Heart right ventricle (tissue), 16 donors: ENCODE data around the gene TUBG1. TPM values are rescaled to one million over a fixed set of nuclear protein-coding genes. Genes with fewer than 3 reads are reported as not detected.
"Not testable (repeated sequence)": the region's sequence is repeated elsewhere in the genome, so short reads cannot be mapped to it uniquely, and the experiment has no call there.

Experiments used
- ATAC-seq, 8 donors: fragments of 200-7000 bp; cut with Tn5 transposase; one replicate each; pipeline ENCODE4 v1.9.1; 2020; ENCODE audit warnings: mild to moderate bottlenecking in 8 of 8, moderate library complexity in 8 of 8, moderate number of reproducible peaks in 1 of 8
- DNase-seq, 2 donors: peaks; one replicate each; pipeline ENCODE4 v3.0.0-alpha.2; 2020
- H3K27ac ChIP-seq, 10 donors: fragments of 200-600 bp; sonication (generic) in 2 of 10; one replicate each; pipeline versions ENCODE4 v1.5.0 to v1.8.0; 2020 to 2022; ENCODE audit warnings: mild to moderate bottlenecking in 3 of 10
- H3K27me3 ChIP-seq, 7 donors: fragments of 200-600 bp; one replicate each; pipeline ENCODE4 v1.8.0; 2021 to 2022; ENCODE audit warnings: mild to moderate bottlenecking in 2 of 7
- H3K36me3 ChIP-seq, 9 donors: fragments of 200-600 bp; sonication (generic) in 1 of 9; one replicate each; pipeline versions ENCODE4 v1.5.0 to v1.8.0; 2020 to 2022; ENCODE audit warnings: mild to moderate bottlenecking in 2 of 9
- H3K4me1 ChIP-seq, 9 donors: fragments of 200-600 bp; sonication (generic) in 1 of 9; one replicate each; pipeline versions ENCODE4 v1.5.0 to v1.8.0; 2020 to 2022; ENCODE audit warnings: mild to moderate bottlenecking in 4 of 9
- H3K4me3 ChIP-seq, 10 donors: fragments of 200-600 bp; sonication (generic) in 2 of 10; one replicate each; pipeline versions ENCODE4 v1.5.0 to v1.8.0; 2020 to 2022; ENCODE audit warnings: mild to moderate bottlenecking in 7 of 10, moderate library complexity in 2 of 10
- H3K9me3 ChIP-seq, 11 donors: fragments of 200-600 bp in 10 of 11; sonication (generic) in 2 of 11; one replicate each; pipeline versions ENCODE4 v1.5.0 to v1.8.0; 2013 to 2022; ENCODE audit warnings: mild to moderate bottlenecking in 2 of 11, control low read depth in 1 of 11, moderate library complexity in 1 of 11
- WGBS, 2 donors: extraction: QIAGEN DNeasy Blood & Tissue Kit; methylation state at CpG; one replicate each; pipeline ENCODE4 v1.1.7; 2013; ENCODE audit warnings: inconsistent platforms in 1 of 2; 5-methylcytosine and 5-hydroxymethylcytosine counted together
- intact Hi-C, 10 donors: fragments of 100-400 bp; cut with DNase I; formaldehyde crosslinking; loops; one replicate each; pipeline versions ENCODE4 v1.11.1 to v1.14.2; 2022
- polyA plus RNA-seq, 2 donors: library from polyadenylated mRNA; stranded (reverse); fragments of 200-250 nt; gene quantifications; one replicate each; pipeline ENCODE4 v1.2.3, GENCODE V29; 2013
- total RNA-seq, 10 donors: library from RNA; stranded (reverse); fragmentation: NEBNext Ultra II Directional in 3 of 10; extraction: Animal tissue kit (Norgen Biotek cat#: 25700) in 3 of 10; gene quantifications; one replicate each; pipeline versions ENCODE4 v1.2.1 to v1.2.4, GENCODE V29; 2021 to 2023
- TF ChIP-seq, protein P1 (sequence below), 9 donors: fragments of 200-600 bp; sonication (generic) in 2 of 9; IDR thresholded peaks; one replicate each; pipeline versions ENCODE4 v1.5.0 to v1.8.0; 2021 to 2022; ENCODE audit warnings: antibody characterized with exemption in 9 of 9, mild to moderate bottlenecking in 5 of 9, moderate library complexity in 1 of 9
- donor health status: Arrhythmogenic right ventricular cardiomyopathy.
- donor health status: ischemic (EF 13 %, LVEDD 7.1; RV severe dilation, severe dysfunction).
- donor health status: healthy with polysubstance abuse.
- donor health status: DM: no; HTN: yes; CAD: no.
- donor health status: DM: no; HTN: no; CAD: no.
- donor health status: ischemic (EF 25% LVEDD 6.9; RV normal size, moderate dysfunction).
- donor health status: ischemic (EF 25% LVEDD 5.7; RV mildly dilated, moderate dysfunction).
- donor health status: healthy.
- donor health status: DM: yes; HTN: yes; CAD: no.
- donor health status: Ischemic cardiomyopathy.
- donor health status: ischemic (EF 35%, LVEDD 5.7; RV mildly dilated, moderate dysfunction).
- donor health status: nonischemic (EF 11% LVEDD 7.7; RV severe dilation, severe dysfunction).
- donor health status: DM: yes; HTN: yes; CAD: no.
- donor health status: PGD.
- donor health status: ischemic (EF 29% LVEDD 5.4; RV normal size, mild dysfunction).
- donor health status: nonischemic (EF 23%, LVEDD 6.1; RV moderate dilation, normal function).

TUBG1 gene
- total and polyA plus RNA-seq, 12 donors: 28.2 to 107 (median 43.7) TPM

DNA sequence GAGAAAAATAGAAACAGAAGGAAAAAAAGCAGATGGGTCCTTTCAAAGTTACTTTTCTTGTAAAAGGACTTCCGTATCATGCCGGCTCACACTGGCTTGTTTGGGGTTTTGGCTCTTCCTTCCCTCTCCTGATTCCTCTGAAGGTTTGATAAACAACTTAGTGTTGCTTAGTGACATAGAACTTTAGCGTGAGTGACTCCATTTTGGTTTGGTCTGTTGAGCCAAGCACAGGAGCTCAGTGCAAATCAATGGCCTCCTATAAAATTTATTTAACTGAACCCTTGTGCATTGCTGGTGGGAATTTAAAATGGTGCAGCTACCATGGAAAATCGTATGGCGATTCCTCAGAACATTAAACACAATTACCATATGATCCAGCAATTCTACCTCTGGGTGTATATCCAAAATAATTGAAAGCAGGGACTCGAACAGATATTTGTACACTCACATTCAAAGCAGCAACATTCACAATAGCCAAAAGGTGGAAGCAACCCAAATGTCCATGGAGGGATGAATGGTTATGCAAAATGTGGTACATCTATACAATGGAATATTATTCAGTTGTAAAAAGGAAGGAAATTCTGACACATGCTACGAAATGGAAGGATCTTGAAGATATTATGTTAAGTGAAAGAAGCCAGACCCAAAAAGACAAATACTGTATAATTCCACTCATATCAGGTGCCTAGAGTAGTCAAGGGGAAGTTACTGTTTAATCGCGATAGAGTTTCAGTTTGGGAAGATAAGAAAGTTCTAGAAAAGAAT, 48.5 kb downstream of the TUBG1 start:
- no peak for ATAC-seq
- intact Hi-C loops: loop anchor here in 4 of 10 donors (5.0 kb wide), 2 partner anchors 41 to 51 kb away; partner anchors contain the start of genes RETREG3 (in 2 of the 4) and TUBG1 (in 2 of the 4)
- H3K27ac ChIP-seq: peak overlapping the region in 1 of 10 donors; percentile 90

DNA sequence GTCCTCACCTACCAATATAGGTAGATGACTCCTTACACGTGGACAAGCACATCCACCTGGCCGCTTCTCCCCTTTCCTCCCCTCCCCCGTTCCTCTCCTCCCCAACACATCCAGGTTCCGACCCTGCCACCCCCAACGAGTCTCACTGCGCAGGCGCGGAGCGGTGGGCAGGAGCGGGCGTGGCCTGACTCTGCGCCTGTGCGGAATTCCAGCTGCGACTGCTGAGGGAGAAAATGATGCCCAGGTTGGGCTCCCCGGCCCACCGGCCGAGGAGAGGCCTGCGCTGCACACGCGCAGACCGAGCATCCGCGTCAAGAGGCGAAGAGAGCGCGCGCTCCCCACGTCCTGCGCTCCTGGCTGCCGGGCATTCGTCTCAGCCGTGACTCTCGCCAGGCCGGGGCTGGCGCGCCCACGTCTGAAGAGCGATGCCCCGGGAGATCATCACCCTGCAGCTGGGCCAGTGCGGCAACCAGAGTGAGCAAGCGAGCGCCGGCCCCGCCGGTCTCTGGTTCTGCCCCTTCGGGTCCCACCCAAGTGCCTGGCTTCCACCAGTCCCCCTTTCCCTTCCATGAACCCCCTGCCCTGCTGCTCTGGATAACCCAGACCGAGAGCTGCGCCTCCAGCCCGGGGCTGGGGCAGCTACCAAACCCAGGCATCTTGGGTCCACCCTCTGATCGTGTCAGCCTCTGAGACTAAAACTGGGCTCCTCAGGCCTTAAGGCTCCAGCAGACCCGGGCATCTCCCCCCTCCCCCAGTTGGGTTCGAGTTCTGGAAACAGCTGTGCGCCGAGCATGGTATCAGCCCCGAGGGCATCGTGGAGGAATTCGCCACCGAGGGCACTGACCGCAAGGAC, 49.8 kb downstream of the TUBG1 start, which contains the start of gene TUBG2:
Gene TUBG2, plus strand, starts transcription at position 206 of the 853 bp plus-strand sequence. Its CDS starts 220 bp downstream, at position 426.
- 2 to 3% methylated on average over 57 to 59 of the region's 59 CpGs for WGBS, 2 donors
- intact Hi-C loops: loop anchor here in 4 of 10 donors (5.0 kb wide), 2 partner anchors 42 to 52 kb away; partner anchors contain the start of genes RETREG3 (in 2 of the 4) and TUBG1 (in 2 of the 4)
- peaks cover 0 to under 1% (median 0%) of the 10 kb centered on the region in 7 donors for H3K27me3 ChIP-seq

More for the DNA sequence above, 48.5 kb downstream of the TUBG1 start:
- whole genome bisulfite sequencing, 2 donors: 88 to 90% methylated on average over 9 of the region's 9 CpGs
- peaks cover 0 to 18% (median 0%) of the 10 kb centered on the region in 9 donors for H3K36me3 ChIP-seq
- H3K4me1 ChIP-seq: peaks cover 0 to 39% (median 26%) of the 10 kb centered on the region in 9 donors
- DNase-seq: no peak
- H3K9me3 ChIP-seq: no peaks in the 10 kb centered on the region
- peaks cover 0 to 14% (median 0%) of the 10 kb centered on the region in 7 donors for H3K27me3 ChIP-seq
- no peak overlapping the region for H3K4me3 ChIP-seq
- TF ChIP-seq, protein P1, sequence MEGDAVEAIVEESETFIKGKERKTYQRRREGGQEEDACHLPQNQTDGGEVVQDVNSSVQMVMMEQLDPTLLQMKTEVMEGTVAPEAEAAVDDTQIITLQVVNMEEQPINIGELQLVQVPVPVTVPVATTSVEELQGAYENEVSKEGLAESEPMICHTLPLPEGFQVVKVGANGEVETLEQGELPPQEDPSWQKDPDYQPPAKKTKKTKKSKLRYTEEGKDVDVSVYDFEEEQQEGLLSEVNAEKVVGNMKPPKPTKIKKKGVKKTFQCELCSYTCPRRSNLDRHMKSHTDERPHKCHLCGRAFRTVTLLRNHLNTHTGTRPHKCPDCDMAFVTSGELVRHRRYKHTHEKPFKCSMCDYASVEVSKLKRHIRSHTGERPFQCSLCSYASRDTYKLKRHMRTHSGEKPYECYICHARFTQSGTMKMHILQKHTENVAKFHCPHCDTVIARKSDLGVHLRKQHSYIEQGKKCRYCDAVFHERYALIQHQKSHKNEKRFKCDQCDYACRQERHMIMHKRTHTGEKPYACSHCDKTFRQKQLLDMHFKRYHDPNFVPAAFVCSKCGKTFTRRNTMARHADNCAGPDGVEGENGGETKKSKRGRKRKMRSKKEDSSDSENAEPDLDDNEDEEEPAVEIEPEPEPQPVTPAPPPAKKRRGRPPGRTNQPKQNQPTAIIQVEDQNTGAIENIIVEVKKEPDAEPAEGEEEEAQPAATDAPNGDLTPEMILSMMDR (IDR thresholded peaks at IDR 0.05): no peak

DNA sequence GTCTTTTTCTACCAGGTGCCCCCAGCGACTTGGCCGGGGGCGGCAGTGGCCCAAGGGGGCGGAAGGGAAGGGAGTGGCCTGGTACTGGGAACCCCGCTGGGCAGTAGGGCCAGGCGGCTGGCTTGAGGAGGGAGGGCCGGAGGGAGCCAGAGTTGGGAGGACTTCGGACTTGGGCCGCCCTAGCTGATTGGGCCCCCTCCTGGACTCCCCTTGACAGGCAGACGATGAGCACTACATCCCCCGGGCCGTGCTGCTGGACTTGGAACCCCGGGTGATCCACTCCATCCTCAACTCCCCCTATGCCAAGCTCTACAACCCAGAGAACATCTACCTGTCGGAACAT, 50.4 kb downstream of the TUBG1 start:
- Histone ChIP-seq H3K4me3 (peak overlapping the region in 9 of 10 donors; percentile 55 to 88 (median 76)), H3K4me1 (peaks cover 0 to 25% (median 12%) of the 10 kb centered on the region in 9 donors), H3K27ac (peak overlapping the region in 7 of 10 donors; percentile 72 to 90 (median 83)), H3K36me3 (peaks cover 0 to 35% (median 0%) of the 10 kb centered on the region in 9 donors)
- ATAC-seq: peak in 7 of 8 donors; percentile 12 to 53 (median 25)
- 31 to 95% methylated on average over 1 to 6 of the region's 14 CpGs for WGBS, 2 donors
- not testable (repeated sequence) for DNase-seq, H3K9me3 ChIP-seq, H3K27me3 ChIP-seq
- intact Hi-C loops: loop anchor here in 6 of 10 donors (5.0 to 10.0 kb wide), 3 partner anchors 43 to 53 kb away; partner anchors contain the start of genes RETREG3 (in 2 of the 6) and TUBG1 (in 2 of the 6)

More for the DNA sequence above, 49.8 kb downstream of the TUBG1 start, which contains the start of gene TUBG2:
- Histone ChIP-seq H3K4me1 (peaks cover 0 to 26% (median 13%) of the 10 kb centered on the region in 9 donors), H3K9me3 (no peaks in the 10 kb centered on the region), H3K27ac (peak within 1 kb of the TSS in 9 of 10 donors; percentile 44 to 90 (median 80)), H3K4me3 (peak within 1 kb of the TSS; percentile 23 to 88 (median 74)), H3K36me3 (peaks cover 0 to 30% (median 0%) of the 10 kb centered on the region in 9 donors)
- DNase-seq (peak; percentile 87 to 92), ATAC-seq (peak; percentile 94 to 97 (median 94))
- TF ChIP-seq, protein P1 (IDR thresholded peaks at IDR 0.05): no peak

DNA sequence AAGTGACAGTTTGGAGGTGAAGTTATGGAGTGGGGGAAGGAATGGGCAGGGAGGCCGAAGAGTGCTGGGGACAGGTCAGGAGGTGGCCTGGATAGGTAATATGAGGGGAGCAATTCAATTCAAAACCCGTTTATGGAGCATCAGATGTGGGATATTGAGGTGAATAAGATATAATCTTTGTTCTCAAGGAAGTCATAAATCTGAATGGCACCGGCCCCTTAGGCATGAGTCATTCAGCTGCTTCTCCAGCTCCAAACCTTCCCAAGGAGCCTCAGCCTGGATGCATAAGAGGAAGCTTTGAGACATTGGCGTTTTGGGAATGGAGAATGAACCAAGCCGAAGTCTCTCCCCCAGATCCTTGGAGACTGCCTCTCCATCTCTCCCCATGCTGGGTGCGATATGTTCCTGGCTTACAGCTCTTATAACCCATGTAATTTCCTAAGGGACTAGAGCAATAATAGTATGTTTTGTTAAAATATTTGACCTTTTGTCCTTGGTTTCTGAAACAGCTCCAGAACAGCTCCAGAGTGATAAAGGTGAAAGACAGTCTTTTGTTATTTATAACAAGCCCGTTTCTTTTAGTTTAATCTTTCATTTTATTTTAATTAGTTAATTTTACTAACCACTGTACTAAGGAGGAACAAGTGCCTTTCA, 51.3 kb downstream of the TUBG1 start:
- DNase-seq: no peak
- Histone ChIP-seq H3K27me3 (no peaks in the 10 kb centered on the region), H3K9me3 (no peaks in the 10 kb centered on the region), H3K4me3 (no peak overlapping the region), H3K27ac (peak overlapping the region in 1 of 10 donors; percentile 24), H3K4me1 (peaks cover 0 to 25% (median 12%) of the 10 kb centered on the region in 9 donors), H3K36me3 (peaks cover 0 to 45% (median 0%) of the 10 kb centered on the region in 9 donors)
- WGBS, 2 donors: 60 to 66% methylated on average over 7 of the region's 7 CpGs
- TF ChIP-seq, protein P1 (IDR thresholded peaks at IDR 0.05): no peak
- ATAC-seq: no peak
- intact Hi-C loops: loop anchor here in 2 of 10 donors (10.0 kb wide), 1 partner anchor 46 kb away; no protein-coding TSS in a partner anchor
